AG04450 (cell line): ENCODE data around the gene PCSK9. TPM values are rescaled to one million over a fixed set of nuclear protein-coding genes. Genes with fewer than 3 reads are reported as not detected.

ENCODE experiments used
- CTCF ChIA-PET: fragments of 300-600, 350-600 bp; formaldehyde crosslinking; extraction: SDS; loops from one replicate; lab custom pipeline; 2022; ENCODE audit warnings: antibody characterized with exemption, inconsistent platforms; lab: Charles Lee
- POLR2A ChIA-PET: fragments of 350-600 bp; formaldehyde crosslinking; extraction: SDS; loops from one replicate; lab custom pipeline; 2021; ENCODE audit warnings: antibody characterized with exemption, inconsistent platforms; lab: Yijun Ruan, JAX
- DNase-seq: peaks from one replicate; pipeline ENCODE4 v3.0.0-alpha.2; 2011; ENCODE audit warnings: low read depth, low spot score
- H3K27ac ChIP-seq: one replicate; pipeline ENCODE4 v1.5.1; 2012; ENCODE audit warnings: low read depth, low read length, control low read depth
- H3K27me3 ChIP-seq: one replicate; pipeline ENCODE4 v1.6.0; 2012; ENCODE audit warnings: low read length; ENCODE audit not compliant: control insufficient read depth, insufficient read depth
- H3K4me3 ChIP-seq: 2 replicates; pipeline ENCODE4 v1.5.1; 2011; ENCODE audit warnings: mild to moderate bottlenecking, low read depth, low read length, control low read depth
- H3K9me3 ChIP-seq: 2 replicates; pipeline ENCODE4 v1.5.1; 2012; ENCODE audit warnings: low read length; ENCODE audit not compliant: control insufficient read depth, insufficient read depth
- polyA plus RNA-seq: library from polyadenylated mRNA; depleted of rRNA; stranded (reverse); fragments of >200 nt; gene quantifications from 2 replicates; pipeline ENCODE4 v1.2.3, GENCODE V29; 2011
- TF ChIP-seq, protein P1 (sequence below): IDR thresholded peaks from 2 replicates; pipeline ENCODE4 v1.5.1; 2011; ENCODE audit warnings: low read depth, low read length, control low read depth, inconsistent platforms

Gene PCSK9
- polyA plus RNA-seq, 1 experiment = 0.06 TPM

DNA sequence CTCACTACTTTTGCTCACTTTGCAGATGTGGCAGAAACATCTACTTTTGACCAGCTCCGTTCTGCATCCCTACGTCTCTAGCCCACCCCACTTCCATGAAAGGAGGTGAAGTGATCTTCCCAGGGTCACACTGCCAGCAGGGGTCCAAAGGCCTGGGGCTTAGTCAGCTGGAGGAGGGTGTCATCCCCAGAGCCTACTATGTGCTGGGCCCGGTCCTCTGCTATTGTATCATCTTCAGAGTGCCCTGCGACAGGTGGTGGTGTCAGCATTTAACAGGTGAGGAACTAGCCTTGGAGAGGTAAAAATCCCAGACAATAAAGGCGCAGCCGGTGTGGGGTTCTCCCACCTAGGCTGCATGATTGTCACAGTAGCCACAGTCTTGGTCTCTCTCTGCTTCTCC, 46.2 kb upstream of the PCSK9 start:
- POLR2A ChIA-PET = no interaction called here
- peaks cover 46% of the 10 kb centered on the region for H3K27me3 ChIP-seq
- H3K9me3 ChIP-seq = no peaks in the 10 kb centered on the region; the same call in 1 of the 2 replicates
- CTCF ChIA-PET = interaction anchor here (1.1 to 1.7 kb wide), 2 partner anchors 42 to 48 kb away, joined by 4 to 11 read pairs; no protein-coding TSS in a partner anchor
- DNase-seq = no peak
- no peak overlapping the region for H3K27ac ChIP-seq
- H3K4me3 ChIP-seq = no peak overlapping the region
- TF ChIP-seq, protein P1, sequence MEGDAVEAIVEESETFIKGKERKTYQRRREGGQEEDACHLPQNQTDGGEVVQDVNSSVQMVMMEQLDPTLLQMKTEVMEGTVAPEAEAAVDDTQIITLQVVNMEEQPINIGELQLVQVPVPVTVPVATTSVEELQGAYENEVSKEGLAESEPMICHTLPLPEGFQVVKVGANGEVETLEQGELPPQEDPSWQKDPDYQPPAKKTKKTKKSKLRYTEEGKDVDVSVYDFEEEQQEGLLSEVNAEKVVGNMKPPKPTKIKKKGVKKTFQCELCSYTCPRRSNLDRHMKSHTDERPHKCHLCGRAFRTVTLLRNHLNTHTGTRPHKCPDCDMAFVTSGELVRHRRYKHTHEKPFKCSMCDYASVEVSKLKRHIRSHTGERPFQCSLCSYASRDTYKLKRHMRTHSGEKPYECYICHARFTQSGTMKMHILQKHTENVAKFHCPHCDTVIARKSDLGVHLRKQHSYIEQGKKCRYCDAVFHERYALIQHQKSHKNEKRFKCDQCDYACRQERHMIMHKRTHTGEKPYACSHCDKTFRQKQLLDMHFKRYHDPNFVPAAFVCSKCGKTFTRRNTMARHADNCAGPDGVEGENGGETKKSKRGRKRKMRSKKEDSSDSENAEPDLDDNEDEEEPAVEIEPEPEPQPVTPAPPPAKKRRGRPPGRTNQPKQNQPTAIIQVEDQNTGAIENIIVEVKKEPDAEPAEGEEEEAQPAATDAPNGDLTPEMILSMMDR = no peak

- TF ChIP-seq, protein P1 = no peak
- Histone ChIP-seq H3K9me3 (no peaks in the 10 kb centered on the region; the same call in 1 of the 2 replicates), H3K4me3 (no peak overlapping the region), H3K27ac (no peak overlapping the region), H3K27me3 (peaks cover 55% of the 10 kb centered on the region)
- ChIA-PET POLR2A (no interaction called here), CTCF (interaction anchor here (5.0 kb wide), 1 partner anchor 46 kb away, joined by 223 read pairs; no protein-coding TSS in a partner anchor)
- no peak for DNase-seq
Observed at GRCh38 chr1:54994355-54994990, 44.9 kb upstream of the PCSK9 start.

GRCh38 chr1:54995013-54995760, 44.2 kb upstream of the PCSK9 start:
- POLR2A ChIA-PET = no interaction called here
- Histone ChIP-seq H3K4me3 (no peak overlapping the region), H3K9me3 (no peaks in the 10 kb centered on the region; the same call in 1 of the 2 replicates), H3K27ac (no peak overlapping the region), H3K27me3 (peaks cover 57% of the 10 kb centered on the region)
- CTCF ChIA-PET = interaction anchor here (1.6 to 5.0 kb wide), 5 partner anchors 20 to 47 kb away, joined by 3 to 223 read pairs (median 12); no protein-coding TSS in a partner anchor
- DNase-seq = no peak
- TF ChIP-seq, protein P1 = no peak

- H3K27ac ChIP-seq = no peak overlapping the region
- peaks cover 57% of the 10 kb centered on the region for H3K27me3 ChIP-seq
- POLR2A ChIA-PET = interaction anchor here (1.3 kb wide), 1 partner anchor 50 kb away, joined by 3 read pairs; no protein-coding TSS in a partner anchor
- DNase-seq = no peak
- TF ChIP-seq, protein P1 = no peak
- H3K9me3 ChIP-seq = no peaks in the 10 kb centered on the region; the same call in 1 of the 2 replicates
- no peak overlapping the region for H3K4me3 ChIP-seq
- CTCF ChIA-PET = interaction anchor here (0.7 to 5.0 kb wide), 17 partner anchors 8 to 271 kb away, joined by 3 to 223 read pairs (median 9); no protein-coding TSS in a partner anchor
Observed at GRCh38 chr1:54995835-54996234, 43.5 kb upstream of the PCSK9 start.
